ENCODE data around the gene DEGS1. TPM values are rescaled to one million over a fixed set of nuclear protein-coding genes. Genes with fewer than 3 reads are reported as not detected.
A peak's percentile ranks its signal among the peaks of the same experiment; 100 is the strongest.

Gene DEGS1
- total and polyA plus RNA-seq, 10 of the 15 experiments (the other 5 are each of a cell fraction or from before 2014, with no cell fraction given) = 16.5 to 133 (median 46.0) TPM

DNA sequence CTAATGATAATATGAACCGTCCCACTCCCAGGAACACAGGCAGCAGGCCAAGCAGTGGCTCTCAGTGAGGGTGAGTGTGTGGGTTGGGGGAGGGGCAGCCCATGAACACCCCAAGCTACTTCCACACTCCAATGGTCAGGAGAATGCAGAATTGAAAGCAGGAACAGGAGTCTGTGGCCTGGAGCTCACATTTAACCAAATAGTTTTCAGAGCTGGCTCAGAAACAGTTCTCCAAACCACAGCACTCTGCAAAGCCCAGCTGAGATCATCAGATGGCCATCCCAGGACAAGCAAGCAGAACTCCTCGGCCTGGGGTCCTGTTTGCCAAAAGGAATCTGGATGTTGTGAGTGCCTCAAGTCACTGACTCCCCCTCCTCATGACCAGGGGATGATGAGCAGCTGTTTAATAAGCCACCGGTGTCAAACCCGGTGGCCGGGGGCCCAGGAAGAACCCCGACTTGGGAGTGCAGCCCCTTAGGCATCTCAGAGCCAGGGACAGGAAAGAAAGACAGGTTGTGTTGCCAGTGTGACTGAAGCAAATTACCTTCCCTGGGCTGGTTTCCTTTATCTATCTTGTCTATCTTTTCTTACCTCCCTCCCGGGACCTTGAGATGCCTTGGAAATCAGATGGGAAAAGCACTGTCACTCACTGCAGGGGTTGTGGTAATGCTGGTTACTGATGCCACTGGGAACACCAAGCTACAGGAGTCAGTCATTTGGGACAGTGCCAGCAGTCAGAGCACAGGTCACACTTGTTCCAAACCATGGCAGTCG, 20.4 kb downstream of the DEGS1 start (continued):
- 0 out of 2 replicates have a peak, but pooled peaks have one; percentile 28 for TF ChIP-seq MEF2A (IDR thresholded peaks at IDR 0.05; ENCODE audit: insufficient read depth, low read depth, low read length)
- TF ChIP-seq, protein P1, sequence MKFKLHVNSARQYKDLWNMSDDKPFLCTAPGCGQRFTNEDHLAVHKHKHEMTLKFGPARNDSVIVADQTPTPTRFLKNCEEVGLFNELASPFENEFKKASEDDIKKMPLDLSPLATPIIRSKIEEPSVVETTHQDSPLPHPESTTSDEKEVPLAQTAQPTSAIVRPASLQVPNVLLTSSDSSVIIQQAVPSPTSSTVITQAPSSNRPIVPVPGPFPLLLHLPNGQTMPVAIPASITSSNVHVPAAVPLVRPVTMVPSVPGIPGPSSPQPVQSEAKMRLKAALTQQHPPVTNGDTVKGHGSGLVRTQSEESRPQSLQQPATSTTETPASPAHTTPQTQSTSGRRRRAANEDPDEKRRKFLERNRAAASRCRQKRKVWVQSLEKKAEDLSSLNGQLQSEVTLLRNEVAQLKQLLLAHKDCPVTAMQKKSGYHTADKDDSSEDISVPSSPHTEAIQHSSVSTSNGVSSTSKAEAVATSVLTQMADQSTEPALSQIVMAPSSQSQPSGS (IDR thresholded peaks at IDR 0.05; ENCODE audit: low read length) = peak; percentile 59; the same call in 1 of the 2 replicates
- no peak for TF ChIP-seq MXI1 (IDR thresholded peaks at IDR 0.05; ENCODE audit: low read depth, low read length)
- TF ChIP-seq, protein P2, sequence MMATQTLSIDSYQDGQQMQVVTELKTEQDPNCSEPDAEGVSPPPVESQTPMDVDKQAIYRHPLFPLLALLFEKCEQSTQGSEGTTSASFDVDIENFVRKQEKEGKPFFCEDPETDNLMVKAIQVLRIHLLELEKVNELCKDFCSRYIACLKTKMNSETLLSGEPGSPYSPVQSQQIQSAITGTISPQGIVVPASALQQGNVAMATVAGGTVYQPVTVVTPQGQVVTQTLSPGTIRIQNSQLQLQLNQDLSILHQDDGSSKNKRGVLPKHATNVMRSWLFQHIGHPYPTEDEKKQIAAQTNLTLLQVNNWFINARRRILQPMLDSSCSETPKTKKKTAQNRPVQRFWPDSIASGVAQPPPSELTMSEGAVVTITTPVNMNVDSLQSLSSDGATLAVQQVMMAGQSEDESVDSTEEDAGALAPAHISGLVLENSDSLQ (IDR thresholded peaks at IDR 0.05) = no peak
- TF ChIP-seq RAD51 (IDR thresholded peaks at IDR 0.05) = no peak
- TF ChIP-seq ETV6 (conservative IDR thresholded peaks at IDR 0.05 in 1 of 2, IDR thresholded peaks at IDR 0.05 in 1 of 2; ENCODE audit: borderline replicate concordance in 1 of 2, low read depth in 1 of 2) = 0 out of 4 replicates have a peak, but pooled peaks of 1 of the 2 experiments have one; percentile 12
- TF ChIP-seq NR2C2 (IDR thresholded peaks at IDR 0.05; ENCODE audit: borderline replicate concordance, control insufficient read depth, insufficient read length, low read depth) = no peak
- peak; percentile 49; the same call in 1 of the 2 replicates for TF ChIP-seq FOXM1 (IDR thresholded peaks at IDR 0.05; ENCODE audit: low read depth, low read length)
- peak; percentile 57 to 67; a peak in 3 of 4 replicates for TF ChIP-seq BHLHE40 (IDR thresholded peaks at IDR 0.05; ENCODE audit: borderline replicate concordance in 1 of 2, low read depth in 2 of 2, low read length in 1 of 2)
- TF ChIP-seq EP300 (IDR thresholded peaks at IDR 0.05; ENCODE audit: borderline replicate concordance in 1 of 2, control insufficient read depth in 1 of 2, low read depth in 2 of 2, low read length in 2 of 2) = peak in 1 of 2 experiments; percentile 79; a peak in 2 of 4 replicates
- TF ChIP-seq NFIC (IDR thresholded peaks at IDR 0.05; ENCODE audit: low read depth, low read length) = peak; percentile 81; the same call in 1 of the 2 replicates
- no peak for TF ChIP-seq WRNIP1 (IDR thresholded peaks at IDR 0.05; ENCODE audit: borderline replicate concordance, low read depth, low read length)
- peak; percentile 91 to 92 for TF ChIP-seq IKZF2 (IDR thresholded peaks at IDR 0.05)
- peak; percentile 30; the same call in 1 of the 2 replicates for TF ChIP-seq BACH1 (IDR thresholded peaks at IDR 0.05; ENCODE audit: borderline replicate concordance)
- TF ChIP-seq MTA2 (IDR thresholded peaks at IDR 0.05; ENCODE audit: low read depth) = peak; percentile 57; the same call in 1 of the 2 replicates
- TF ChIP-seq SPI1 (IDR thresholded peaks at IDR 0.05; ENCODE audit: borderline replicate concordance, insufficient read depth, low read depth, low read length) = peak; percentile 94
- TF ChIP-seq, protein P3, sequence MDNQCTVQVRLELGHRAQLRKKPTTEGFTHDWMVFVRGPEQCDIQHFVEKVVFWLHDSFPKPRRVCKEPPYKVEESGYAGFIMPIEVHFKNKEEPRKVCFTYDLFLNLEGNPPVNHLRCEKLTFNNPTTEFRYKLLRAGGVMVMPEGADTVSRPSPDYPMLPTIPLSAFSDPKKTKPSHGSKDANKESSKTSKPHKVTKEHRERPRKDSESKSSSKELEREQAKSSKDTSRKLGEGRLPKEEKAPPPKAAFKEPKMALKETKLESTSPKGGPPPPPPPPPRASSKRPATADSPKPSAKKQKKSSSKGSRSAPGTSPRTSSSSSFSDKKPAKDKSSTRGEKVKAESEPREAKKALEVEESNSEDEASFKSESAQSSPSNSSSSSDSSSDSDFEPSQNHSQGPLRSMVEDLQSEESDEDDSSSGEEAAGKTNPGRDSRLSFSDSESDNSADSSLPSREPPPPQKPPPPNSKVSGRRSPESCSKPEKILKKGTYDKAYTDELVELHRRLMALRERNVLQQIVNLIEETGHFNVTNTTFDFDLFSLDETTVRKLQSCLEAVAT (IDR thresholded peaks at IDR 0.05) = 0 out of 2 replicates have a peak, but pooled peaks have one; percentile 58
- TF ChIP-seq MYB (IDR thresholded peaks at IDR 0.05; ENCODE audit: borderline replicate concordance, low read depth, low read length) = no peak
- TF ChIP-seq CHD2 (IDR thresholded peaks at IDR 0.05; ENCODE audit: borderline replicate concordance, low read depth, low read length) = peak; percentile 85
- TF ChIP-seq IKZF1 (conservative IDR thresholded peaks at IDR 0.05) = peak; percentile 93
